ENCODE data around the gene CELA2A.

DNA sequence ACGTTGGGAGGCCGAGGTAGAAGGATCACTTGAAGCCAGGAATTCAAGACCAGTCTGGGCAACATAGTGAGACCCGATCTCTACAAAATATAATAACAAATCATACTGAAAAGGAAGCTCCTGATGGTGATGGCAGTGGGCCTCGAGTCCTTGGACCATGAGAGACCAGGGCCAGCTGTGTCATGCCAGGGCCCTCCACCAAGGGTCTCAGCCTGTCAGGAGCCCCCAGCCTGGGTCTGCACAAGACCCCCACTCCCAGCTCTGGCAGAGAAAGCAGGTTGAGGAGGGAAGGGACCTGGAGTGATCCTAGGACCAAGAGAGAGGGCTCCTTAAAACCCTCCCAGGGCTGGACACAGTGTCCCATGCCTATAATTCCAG, 25.0 kb upstream of the CELA2A start:
- TF ChIP-seq, protein P1, sequence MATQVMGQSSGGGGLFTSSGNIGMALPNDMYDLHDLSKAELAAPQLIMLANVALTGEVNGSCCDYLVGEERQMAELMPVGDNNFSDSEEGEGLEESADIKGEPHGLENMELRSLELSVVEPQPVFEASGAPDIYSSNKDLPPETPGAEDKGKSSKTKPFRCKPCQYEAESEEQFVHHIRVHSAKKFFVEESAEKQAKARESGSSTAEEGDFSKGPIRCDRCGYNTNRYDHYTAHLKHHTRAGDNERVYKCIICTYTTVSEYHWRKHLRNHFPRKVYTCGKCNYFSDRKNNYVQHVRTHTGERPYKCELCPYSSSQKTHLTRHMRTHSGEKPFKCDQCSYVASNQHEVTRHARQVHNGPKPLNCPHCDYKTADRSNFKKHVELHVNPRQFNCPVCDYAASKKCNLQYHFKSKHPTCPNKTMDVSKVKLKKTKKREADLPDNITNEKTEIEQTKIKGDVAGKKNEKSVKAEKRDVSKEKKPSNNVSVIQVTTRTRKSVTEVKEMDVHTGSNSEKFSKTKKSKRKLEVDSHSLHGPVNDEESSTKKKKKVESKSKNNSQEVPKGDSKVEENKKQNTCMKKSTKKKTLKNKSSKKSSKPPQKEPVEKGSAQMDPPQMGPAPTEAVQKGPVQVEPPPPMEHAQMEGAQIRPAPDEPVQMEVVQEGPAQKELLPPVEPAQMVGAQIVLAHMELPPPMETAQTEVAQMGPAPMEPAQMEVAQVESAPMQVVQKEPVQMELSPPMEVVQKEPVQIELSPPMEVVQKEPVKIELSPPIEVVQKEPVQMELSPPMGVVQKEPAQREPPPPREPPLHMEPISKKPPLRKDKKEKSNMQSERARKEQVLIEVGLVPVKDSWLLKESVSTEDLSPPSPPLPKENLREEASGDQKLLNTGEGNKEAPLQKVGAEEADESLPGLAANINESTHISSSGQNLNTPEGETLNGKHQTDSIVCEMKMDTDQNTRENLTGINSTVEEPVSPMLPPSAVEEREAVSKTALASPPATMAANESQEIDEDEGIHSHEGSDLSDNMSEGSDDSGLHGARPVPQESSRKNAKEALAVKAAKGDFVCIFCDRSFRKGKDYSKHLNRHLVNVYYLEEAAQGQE (IDR thresholded peaks at IDR 0.05; ENCODE audit: borderline replicate concordance): no peak
- TF ChIP-seq, protein P1 (CRISPR knock-in tag; IDR thresholded peaks at IDR 0.05; ENCODE audit: low read depth): no peak
- TF ChIP-seq ZNF3 (CRISPR knock-in tag; IDR thresholded peaks at IDR 0.05) (no peak), ZNF263 (CRISPR knock-in tag; IDR thresholded peaks at IDR 0.05; ENCODE audit: borderline replicate concordance) (no peak), ZBTB1 (CRISPR knock-in tag; IDR thresholded peaks at IDR 0.05; ENCODE audit: borderline replicate concordance, low read depth) (no peak), ZNF766 (CRISPR knock-in tag; conservative IDR thresholded peaks at IDR 0.05) (no peak), POLR2A (conservative IDR thresholded peaks at IDR 0.05) (no peak), ZNF57 (CRISPR knock-in tag; IDR thresholded peaks at IDR 0.05) (no peak), RFX5 (IDR thresholded peaks at IDR 0.05; ENCODE audit: low read depth, low read length) (no peak), RB1 (IDR thresholded peaks at IDR 0.05; ENCODE audit: low read depth) (no peak), CTCF (IDR thresholded peaks at IDR 0.05 in 2 of 3, conservative IDR thresholded peaks at IDR 0.05 in 1 of 3; ENCODE audit: insufficient read depth in 2 of 3, low read depth in 1 of 3, low read length in 3 of 3) (no peak), CAMTA2 (CRISPR knock-in tag; conservative IDR thresholded peaks at IDR 0.05) (no peak), SP1 (CRISPR knock-in tag; IDR thresholded peaks at IDR 0.05) (no peak), ARID2 (IDR thresholded peaks at IDR 0.05) (no peak), RHOXF2B (CRISPR knock-in tag; conservative IDR thresholded peaks at IDR 0.05) (no peak)

Measured in K562 (cell line).